Liver (tissue), 9 donors: ENCODE results near the gene ANKRD44. TPM values are rescaled to one million over a fixed set of nuclear protein-coding genes. Genes with fewer than 3 reads are reported as not detected.

ENCODE experiments used
- DNase-seq: peaks from one replicate; pipeline ENCODE4 v3.0.0-alpha.2; 2017; ENCODE audit warnings: low spot score
- H3K27ac ChIP-seq, 2 donors: one replicate each; pipeline ENCODE4 v1.7.0; 2013; ENCODE audit warnings: inconsistent platforms in 2 of 2, low read length in 2 of 2, control low read depth in 1 of 2, low read depth in 1 of 2, mild to moderate bottlenecking in 1 of 2
- H3K27me3 ChIP-seq, 4 donors: one replicate each; pipeline versions ENCODE4 v1.6.1 to v1.7.0; 2013; ENCODE audit warnings: low read length in 3 of 4, inconsistent platforms in 1 of 4, mild to moderate bottlenecking in 1 of 4, moderate library complexity in 1 of 4; ENCODE audit not compliant: control insufficient read depth in 4 of 4, insufficient read depth in 4 of 4
- H3K36me3 ChIP-seq, 4 donors: one replicate each; pipeline versions ENCODE4 v1.6.1 to v1.7.0; 2013; ENCODE audit warnings: low read length in 3 of 4, mild to moderate bottlenecking in 3 of 4, low read depth in 1 of 4, moderate library complexity in 1 of 4; ENCODE audit not compliant: control insufficient read depth in 4 of 4, insufficient read depth in 3 of 4
- H3K4me1 ChIP-seq, 4 donors: one replicate each; pipeline versions ENCODE4 v1.6.1 to v1.7.0; 2013; ENCODE audit warnings: low read length in 3 of 4, mild to moderate bottlenecking in 3 of 4, moderate library complexity in 1 of 4; ENCODE audit not compliant: control insufficient read depth in 4 of 4, insufficient read depth in 4 of 4
- H3K4me3 ChIP-seq, 3 donors: one replicate each; pipeline versions ENCODE4 v1.6.1 to v1.7.0; 2013; ENCODE audit warnings: low read length in 3 of 3, control low read depth in 1 of 3, low read depth in 1 of 3, mild to moderate bottlenecking in 1 of 3
- H3K9ac ChIP-seq, 2 donors: one replicate each; pipeline ENCODE4 v1.7.0; 2013; ENCODE audit warnings: low read length in 2 of 2, mild to moderate bottlenecking in 2 of 2, moderate library complexity in 2 of 2, control low read depth in 1 of 2, low read depth in 1 of 2
- H3K9me3 ChIP-seq, 4 donors: one replicate each; pipeline versions ENCODE4 v1.6.1 to v1.7.0; 2013; ENCODE audit warnings: low read length in 3 of 4; ENCODE audit not compliant: control insufficient read depth in 4 of 4
- CTCF ChIP-seq: fragments of 150-350 bp; IDR thresholded peaks from 2 replicates; pipeline ENCODE4 v1.5.1; 2017; ENCODE audit warnings: improper control_type of control experiment, low read depth, low read length; ENCODE audit not compliant: missing input control
- EGR1 ChIP-seq, 2 donors: IDR thresholded peaks; 2 replicates each; pipeline ENCODE4 v1.6.1; 2016 to 2018; ENCODE audit warnings: antibody characterized with exemption in 2 of 2, low read depth in 2 of 2
- FOXA1 ChIP-seq: IDR thresholded peaks from 2 replicates; pipeline ENCODE4 v1.6.1; 2016; ENCODE audit warnings: antibody characterized with exemption
- FOXA2 ChIP-seq: IDR thresholded peaks from 2 replicates; pipeline ENCODE4 v1.6.1; 2016; ENCODE audit warnings: antibody characterized with exemption
- GABPA ChIP-seq, 2 donors: IDR thresholded peaks in 1 of 2; conservative IDR thresholded peaks in 1 of 2; 2 replicates each; pipeline ENCODE4 v1.6.1; 2016; ENCODE audit warnings: antibody characterized with exemption in 2 of 2, mild to moderate bottlenecking in 1 of 2, moderate library complexity in 1 of 2
- HNF4A ChIP-seq, 2 donors: conservative IDR thresholded peaks; 2 replicates each; pipeline ENCODE4 v1.6.1; 2016; ENCODE audit warnings: antibody characterized with exemption in 2 of 2, mild to moderate bottlenecking in 2 of 2
- HNF4G ChIP-seq: IDR thresholded peaks from 2 replicates; pipeline ENCODE4 v1.6.1; 2016; ENCODE audit warnings: antibody characterized with exemption
- JUND ChIP-seq, 2 donors: IDR thresholded peaks; 2 replicates each; pipeline ENCODE4 v1.6.1; 2016; ENCODE audit warnings: antibody characterized with exemption in 2 of 2
- MAX ChIP-seq: IDR thresholded peaks from 2 replicates; pipeline ENCODE4 v1.6.1; 2016; ENCODE audit warnings: antibody characterized with exemption
- NR2F2 ChIP-seq: IDR thresholded peaks from 2 replicates; pipeline ENCODE4 v1.6.1; 2016; ENCODE audit warnings: antibody characterized with exemption
- RAD21 ChIP-seq, 2 donors: IDR thresholded peaks; 2 replicates each; pipeline ENCODE4 v1.6.1; 2016; ENCODE audit warnings: antibody characterized with exemption in 2 of 2, mild to moderate bottlenecking in 2 of 2
- RXRA ChIP-seq, 2 donors: IDR thresholded peaks; 2 replicates each; pipeline ENCODE4 v1.6.1; 2017 to 2018; ENCODE audit warnings: antibody characterized with exemption in 2 of 2, mild to moderate bottlenecking in 1 of 2
- SP1 ChIP-seq: IDR thresholded peaks from 2 replicates; pipeline ENCODE4 v1.6.1; 2018; ENCODE audit warnings: antibody characterized with exemption, mild to moderate bottlenecking
- TAF1 ChIP-seq: conservative IDR thresholded peaks from 2 replicates; pipeline ENCODE4 v1.6.1; 2016; ENCODE audit warnings: antibody characterized with exemption, mild to moderate bottlenecking
- YY1 ChIP-seq: IDR thresholded peaks from 2 replicates; pipeline ENCODE4 v1.6.1; 2016; ENCODE audit warnings: antibody characterized with exemption, mild to moderate bottlenecking
- WGBS: extraction: QIAGEN DNeasy Blood & Tissue Kit; methylation state at CpG from one replicate; pipeline ENCODE4 v1.1.7; 2013; 5-methylcytosine and 5-hydroxymethylcytosine counted together
- polyA plus RNA-seq, 2 donors: library from polyadenylated mRNA; stranded (reverse) in 1 of 2; unstranded in 1 of 2; fragments of 200-250 nt in 1 of 2; fragments of >200 nt in 1 of 2; fragmentation: Nextera tagmentation in 1 of 2; extraction: Ambion mirVana in 1 of 2; gene quantifications; one replicate each; pipeline versions ENCODE4 v1.2.1 to v1.2.3, GENCODE V29; 2013 to 2015
- total RNA-seq, 2 donors: library from RNA; depleted of rRNA; stranded (reverse); fragments of >200 nt; gene quantifications; one replicate each; pipeline ENCODE4 v1.2.3, GENCODE V29; 2014
- TF ChIP-seq, protein P1 (sequence below): IDR thresholded peaks from 2 replicates; pipeline ENCODE4 v1.6.1; 2016; ENCODE audit warnings: antibody characterized with exemption
- TF ChIP-seq, protein P2 (sequence below): IDR thresholded peaks from 2 replicates; pipeline ENCODE4 v1.6.1; 2016; ENCODE audit warnings: antibody characterized with exemption
- TF ChIP-seq, protein P3 (sequence below): IDR thresholded peaks from 2 replicates; pipeline ENCODE4 v1.6.1; 2016; ENCODE audit warnings: antibody characterized with exemption, mild to moderate bottlenecking
- donor health status: healthy.
- donor health status: healthy.
- donor health status: healthy.
- donor health status: healthy.
- donor health status: healthy.

The ANKRD44 gene
- total and polyA plus RNA-seq, 4 donors: 3.8 to 18.2 (median 6.8) TPM

GRCh38 chr2:197001921-197002320 is 308.7 kb downstream of the ANKRD44 start:
- DNase-seq: no peak
- TF ChIP-seq FOXA1 (no peak), GABPA (IDR thresholded peaks at IDR 0.05 in 1 of 2, conservative IDR thresholded peaks at IDR 0.05 in 1 of 2) (no peak), EGR1 (IDR thresholded peaks at IDR 0.05; ENCODE audit: low read depth in 2 of 2) (no peak), HNF4G (no peak), RXRA (IDR thresholded peaks at IDR 0.05) (no peak), FOXA2 (no peak), HNF4A (conservative IDR thresholded peaks at IDR 0.05) (no peak), TAF1 (no peak), YY1 (no peak)
- WGBS: 96% methylated on average over 1 of the region's 1 CpG

GRCh38 chr2:196995757-196996314 is 314.7 kb downstream of the ANKRD44 start:
- no peak for TF ChIP-seq YY1
- no peak for TF ChIP-seq FOXA1
- TF ChIP-seq, protein P1, sequence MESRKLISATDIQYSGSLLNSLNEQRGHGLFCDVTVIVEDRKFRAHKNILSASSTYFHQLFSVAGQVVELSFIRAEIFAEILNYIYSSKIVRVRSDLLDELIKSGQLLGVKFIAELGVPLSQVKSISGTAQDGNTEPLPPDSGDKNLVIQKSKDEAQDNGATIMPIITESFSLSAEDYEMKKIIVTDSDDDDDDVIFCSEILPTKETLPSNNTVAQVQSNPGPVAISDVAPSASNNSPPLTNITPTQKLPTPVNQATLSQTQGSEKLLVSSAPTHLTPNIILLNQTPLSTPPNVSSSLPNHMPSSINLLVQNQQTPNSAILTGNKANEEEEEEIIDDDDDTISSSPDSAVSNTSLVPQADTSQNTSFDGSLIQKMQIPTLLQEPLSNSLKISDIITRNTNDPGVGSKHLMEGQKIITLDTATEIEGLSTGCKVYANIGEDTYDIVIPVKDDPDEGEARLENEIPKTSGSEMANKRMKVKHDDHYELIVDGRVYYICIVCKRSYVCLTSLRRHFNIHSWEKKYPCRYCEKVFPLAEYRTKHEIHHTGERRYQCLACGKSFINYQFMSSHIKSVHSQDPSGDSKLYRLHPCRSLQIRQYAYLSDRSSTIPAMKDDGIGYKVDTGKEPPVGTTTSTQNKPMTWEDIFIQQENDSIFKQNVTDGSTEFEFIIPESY: no peak
- TF ChIP-seq, protein P2, sequence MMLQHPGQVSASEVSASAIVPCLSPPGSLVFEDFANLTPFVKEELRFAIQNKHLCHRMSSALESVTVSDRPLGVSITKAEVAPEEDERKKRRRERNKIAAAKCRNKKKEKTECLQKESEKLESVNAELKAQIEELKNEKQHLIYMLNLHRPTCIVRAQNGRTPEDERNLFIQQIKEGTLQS: no peak
- no peak for TF ChIP-seq FOXA2
- TF ChIP-seq HNF4A (conservative IDR thresholded peaks at IDR 0.05): no peak
- no peak for TF ChIP-seq HNF4G
- no peak for TF ChIP-seq CTCF
- TF ChIP-seq, protein P3, sequence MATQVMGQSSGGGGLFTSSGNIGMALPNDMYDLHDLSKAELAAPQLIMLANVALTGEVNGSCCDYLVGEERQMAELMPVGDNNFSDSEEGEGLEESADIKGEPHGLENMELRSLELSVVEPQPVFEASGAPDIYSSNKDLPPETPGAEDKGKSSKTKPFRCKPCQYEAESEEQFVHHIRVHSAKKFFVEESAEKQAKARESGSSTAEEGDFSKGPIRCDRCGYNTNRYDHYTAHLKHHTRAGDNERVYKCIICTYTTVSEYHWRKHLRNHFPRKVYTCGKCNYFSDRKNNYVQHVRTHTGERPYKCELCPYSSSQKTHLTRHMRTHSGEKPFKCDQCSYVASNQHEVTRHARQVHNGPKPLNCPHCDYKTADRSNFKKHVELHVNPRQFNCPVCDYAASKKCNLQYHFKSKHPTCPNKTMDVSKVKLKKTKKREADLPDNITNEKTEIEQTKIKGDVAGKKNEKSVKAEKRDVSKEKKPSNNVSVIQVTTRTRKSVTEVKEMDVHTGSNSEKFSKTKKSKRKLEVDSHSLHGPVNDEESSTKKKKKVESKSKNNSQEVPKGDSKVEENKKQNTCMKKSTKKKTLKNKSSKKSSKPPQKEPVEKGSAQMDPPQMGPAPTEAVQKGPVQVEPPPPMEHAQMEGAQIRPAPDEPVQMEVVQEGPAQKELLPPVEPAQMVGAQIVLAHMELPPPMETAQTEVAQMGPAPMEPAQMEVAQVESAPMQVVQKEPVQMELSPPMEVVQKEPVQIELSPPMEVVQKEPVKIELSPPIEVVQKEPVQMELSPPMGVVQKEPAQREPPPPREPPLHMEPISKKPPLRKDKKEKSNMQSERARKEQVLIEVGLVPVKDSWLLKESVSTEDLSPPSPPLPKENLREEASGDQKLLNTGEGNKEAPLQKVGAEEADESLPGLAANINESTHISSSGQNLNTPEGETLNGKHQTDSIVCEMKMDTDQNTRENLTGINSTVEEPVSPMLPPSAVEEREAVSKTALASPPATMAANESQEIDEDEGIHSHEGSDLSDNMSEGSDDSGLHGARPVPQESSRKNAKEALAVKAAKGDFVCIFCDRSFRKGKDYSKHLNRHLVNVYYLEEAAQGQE: no peak
- no peak for TF ChIP-seq GABPA (IDR thresholded peaks at IDR 0.05 in 1 of 2, conservative IDR thresholded peaks at IDR 0.05 in 1 of 2)
- TF ChIP-seq RXRA (IDR thresholded peaks at IDR 0.05): no peak
- no peak for TF ChIP-seq SP1
- TF ChIP-seq JUND (IDR thresholded peaks at IDR 0.05): no peak
- TF ChIP-seq MAX: no peak
- TF ChIP-seq RAD21 (IDR thresholded peaks at IDR 0.05): no peak
- TF ChIP-seq NR2F2: no peak
- no peak for TF ChIP-seq TAF1
- no peak for TF ChIP-seq EGR1 (IDR thresholded peaks at IDR 0.05; ENCODE audit: low read depth in 2 of 2)
- H3K4me3 ChIP-seq: no peak overlapping the region
- no peak for DNase-seq
- H3K27me3 ChIP-seq: no peaks in the 10 kb centered on the region
- H3K27ac ChIP-seq: no peak overlapping the region
- H3K36me3 ChIP-seq: peaks cover 3 to 8% (median 5%) of the 10 kb centered on the region in 4 donors
- 93% methylated on average over 3 of the region's 3 CpGs for whole genome bisulfite sequencing
- no peaks in the 10 kb centered on the region for H3K4me1 ChIP-seq
- H3K9me3 ChIP-seq: no peaks in the 10 kb centered on the region
- no peak overlapping the region for H3K9ac ChIP-seq

More at GRCh38 chr2:197001921-197002320, 308.7 kb downstream of the ANKRD44 start:
- H3K27me3 ChIP-seq: no peaks in the 10 kb centered on the region
- no peak overlapping the region for H3K27ac ChIP-seq
- peaks cover 2 to 13% (median 5%) of the 10 kb centered on the region in 4 donors for H3K4me1 ChIP-seq
- H3K4me3 ChIP-seq: no peak overlapping the region
- no peak overlapping the region for H3K9ac ChIP-seq
- no peaks in the 10 kb centered on the region for H3K9me3 ChIP-seq
- H3K36me3 ChIP-seq: peaks cover 0 to 7% (median 5%) of the 10 kb centered on the region in 4 donors
